Measurements from ENCODE around the gene DNAJC7.

- no peak for TF ChIP-seq ZNF274 (IDR thresholded peaks at IDR 0.05; ENCODE audit: low read depth, low read length)
- no peak for TF ChIP-seq YY1 (IDR thresholded peaks at IDR 0.05; ENCODE audit: insufficient read depth, insufficient read length)
Observed at GRCh38 chr17:41986634-41987033, 30.6 kb downstream of the DNAJC7 start.

All from NT2/D1 (cell line).